GM21717 (cell line): ENCODE data around the gene IQUB.
"Not testable (repeated sequence)": the region's sequence is repeated elsewhere in the genome, so short reads cannot be mapped to it uniquely, and the experiment has no call there.

Source experiments
- ATAC-seq: cut with Tn5 transposase; IDR thresholded peaks from one replicate; pipeline ENCODE4 v1.9.1; 2021; ENCODE audit warnings: mild to moderate bottlenecking, moderate library complexity; ENCODE audit not compliant: unreplicated experiment

Gene IQUB

DNA sequence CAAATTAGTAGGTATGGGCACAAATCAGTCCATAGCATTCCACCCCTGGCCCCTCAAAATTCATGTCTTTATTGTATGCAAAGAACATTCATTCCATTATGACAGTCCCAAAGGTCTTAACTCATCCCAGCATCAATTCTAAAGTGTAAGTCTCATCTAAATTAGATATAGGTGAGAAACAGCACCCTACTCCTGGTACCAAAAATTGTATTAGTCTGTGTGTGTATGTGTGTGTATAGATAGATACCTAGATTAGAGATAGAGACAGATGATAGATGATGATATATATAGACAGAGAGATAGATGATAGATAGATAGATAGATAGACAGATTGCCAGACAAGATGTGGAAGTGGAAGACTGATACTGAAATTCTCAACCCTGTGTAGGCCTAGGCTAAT lies 109.9 kb downstream of the IQUB start:
- ATAC-seq: no peak

GRCh38 chr7:123423622-123424021 lies 110.8 kb downstream of the IQUB start:
- ATAC-seq: no peak

DNA sequence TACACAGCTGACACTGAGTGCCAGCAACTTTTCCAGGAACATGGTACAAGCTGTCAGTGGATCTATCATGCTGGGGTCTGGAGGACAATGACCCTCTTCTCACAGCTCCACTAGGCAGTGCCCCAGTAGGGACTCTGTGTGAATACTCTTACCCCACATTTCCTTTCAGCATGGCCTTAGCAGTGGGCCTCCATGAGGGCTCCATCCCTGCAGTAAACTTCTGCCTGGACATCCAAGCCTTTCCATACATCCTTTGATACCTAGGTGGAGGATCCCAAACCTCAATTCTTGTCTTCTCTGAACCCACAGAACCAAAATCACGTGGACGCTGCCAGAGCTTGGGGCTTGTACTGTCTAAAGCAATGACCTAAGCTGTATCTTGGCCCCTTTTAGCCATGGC lies 116.8 kb downstream of the IQUB start:
- ATAC-seq: no peak

DNA sequence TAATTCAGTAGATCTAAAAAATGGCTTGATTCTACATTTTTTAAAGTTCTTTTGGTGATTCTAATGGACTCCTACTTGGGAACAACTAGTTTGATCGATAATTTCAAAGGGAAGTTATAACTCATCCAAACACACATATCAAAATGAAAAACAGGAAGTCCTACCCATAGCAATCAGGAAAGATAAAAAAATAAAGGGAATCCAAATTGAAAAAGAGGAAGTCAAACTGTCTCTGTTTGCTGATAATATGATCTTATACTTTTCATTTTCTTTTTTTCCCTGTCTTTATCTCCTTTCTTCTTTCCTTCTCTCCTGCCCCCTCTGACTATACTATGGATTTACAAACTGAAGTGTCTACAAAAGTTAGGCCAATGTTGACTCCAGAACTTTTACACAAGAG lies 118.8 kb downstream of the IQUB start:
- ATAC-seq: no peak

GRCh38 chr7:123410273-123410904 lies 124.0 kb downstream of the IQUB start:
- ATAC-seq: no peak

DNA sequence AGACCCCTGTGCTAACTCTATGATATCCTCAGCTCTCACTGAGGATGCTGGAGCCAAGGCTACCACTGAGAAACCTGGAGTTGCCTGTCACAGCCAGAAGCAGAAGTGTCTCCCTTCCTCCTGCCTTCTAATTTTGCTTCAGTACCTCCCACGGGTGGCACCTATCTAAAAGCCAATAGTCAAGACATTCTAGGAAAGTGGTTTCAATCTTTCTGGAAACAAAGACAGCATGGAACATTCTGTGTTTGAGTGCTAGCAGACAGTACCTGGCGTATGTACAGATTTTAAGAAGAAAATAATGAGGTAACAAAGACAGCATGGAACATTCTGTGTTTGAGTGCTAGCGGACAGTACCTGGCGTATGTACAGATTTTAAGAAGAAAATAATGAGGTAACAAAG lies 126.4 kb downstream of the IQUB start:
- ATAC-seq: not testable (repeated sequence)
